Endothelial cell of hepatic sinusoid (primary cell): ENCODE measurements around the gene MPPED1.

Experiments used
- in situ Hi-C: cut with HindIII; loops from 2 replicates; pipeline ENCODE4 v1.10.0; 2017; ENCODE audit warnings: low sequenced_read_pairs

MPPED1 gene

DNA sequence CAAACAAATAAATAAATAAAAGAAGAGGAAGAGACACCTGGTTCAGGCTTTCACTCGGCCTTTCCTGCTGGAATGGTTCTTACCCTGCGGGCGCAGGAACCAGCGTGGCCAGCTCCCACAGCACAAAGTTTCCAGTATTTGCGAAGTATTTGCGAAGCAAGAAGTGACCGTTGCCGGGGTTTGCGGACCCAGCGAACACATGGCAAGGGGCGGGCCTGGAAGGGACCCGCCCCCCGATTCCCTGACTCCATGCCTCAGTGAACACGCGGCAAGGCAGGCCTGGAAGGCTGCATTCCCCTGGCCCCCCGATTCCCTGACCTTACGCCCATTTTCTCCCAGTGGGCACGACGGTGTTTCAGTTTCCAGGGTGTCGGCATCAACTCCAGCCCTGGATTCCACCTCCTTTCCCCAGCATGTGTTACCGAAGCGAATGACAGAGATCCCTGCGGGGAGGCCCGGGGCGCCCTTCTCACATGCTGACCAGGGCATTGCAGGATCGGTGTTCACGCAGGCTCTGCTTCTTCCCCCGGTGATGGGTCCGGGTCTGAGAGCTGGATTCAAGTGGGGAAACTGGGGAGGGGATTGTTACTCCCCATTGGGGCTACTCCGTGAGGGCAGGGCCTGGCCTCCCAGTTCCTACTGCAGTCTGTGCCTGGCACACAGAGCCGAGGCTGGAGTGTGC is 102.8 kb downstream of the MPPED1 start:
- in situ Hi-C loops: no loop called here

DNA sequence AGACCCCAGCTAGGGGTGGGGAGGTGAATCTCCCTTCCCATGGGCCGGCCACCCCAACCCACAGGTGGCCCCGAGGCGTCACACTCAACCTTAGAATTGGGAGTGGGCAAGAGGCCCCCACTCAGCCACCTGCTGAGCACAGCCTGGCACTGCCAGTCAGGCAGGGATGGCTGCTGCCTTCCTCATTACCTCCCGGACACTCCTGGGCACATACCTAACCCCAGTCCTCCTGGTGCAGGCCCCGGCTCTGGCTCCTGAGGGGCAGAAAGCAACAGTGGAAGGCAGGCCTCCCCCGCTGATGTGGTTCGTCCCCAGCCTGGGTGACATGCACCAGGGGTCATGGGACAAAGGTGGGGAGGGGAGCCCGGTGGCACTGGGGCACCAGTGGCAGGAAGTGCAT is 103.6 kb downstream of the MPPED1 start:
- in situ Hi-C loops: no loop called here

GRCh38 chr22:43515902-43516301 is 104.1 kb downstream of the MPPED1 start:
- in situ Hi-C loops: no loop called here

DNA sequence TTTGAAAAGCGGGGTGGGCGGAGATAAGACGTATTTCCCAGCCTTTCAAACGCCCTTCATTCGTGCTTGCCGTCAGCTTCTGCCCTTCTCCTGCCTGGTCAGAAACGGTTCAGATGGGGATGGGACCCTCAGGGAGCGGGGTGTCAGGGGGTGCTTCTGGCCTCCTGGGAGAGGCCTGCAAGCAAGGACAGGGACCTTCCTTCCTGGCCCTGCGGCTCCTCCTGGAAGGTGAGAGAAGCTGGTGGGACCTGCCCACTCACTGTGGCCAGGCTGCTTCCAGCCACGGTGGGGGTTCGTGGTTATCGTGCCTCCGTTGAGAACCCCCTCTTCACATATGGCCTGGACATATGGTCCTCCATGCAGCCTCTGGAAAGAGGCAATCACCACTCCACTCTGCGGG is 104.6 kb downstream of the MPPED1 start:
- in situ Hi-C loops: no loop called here

DNA sequence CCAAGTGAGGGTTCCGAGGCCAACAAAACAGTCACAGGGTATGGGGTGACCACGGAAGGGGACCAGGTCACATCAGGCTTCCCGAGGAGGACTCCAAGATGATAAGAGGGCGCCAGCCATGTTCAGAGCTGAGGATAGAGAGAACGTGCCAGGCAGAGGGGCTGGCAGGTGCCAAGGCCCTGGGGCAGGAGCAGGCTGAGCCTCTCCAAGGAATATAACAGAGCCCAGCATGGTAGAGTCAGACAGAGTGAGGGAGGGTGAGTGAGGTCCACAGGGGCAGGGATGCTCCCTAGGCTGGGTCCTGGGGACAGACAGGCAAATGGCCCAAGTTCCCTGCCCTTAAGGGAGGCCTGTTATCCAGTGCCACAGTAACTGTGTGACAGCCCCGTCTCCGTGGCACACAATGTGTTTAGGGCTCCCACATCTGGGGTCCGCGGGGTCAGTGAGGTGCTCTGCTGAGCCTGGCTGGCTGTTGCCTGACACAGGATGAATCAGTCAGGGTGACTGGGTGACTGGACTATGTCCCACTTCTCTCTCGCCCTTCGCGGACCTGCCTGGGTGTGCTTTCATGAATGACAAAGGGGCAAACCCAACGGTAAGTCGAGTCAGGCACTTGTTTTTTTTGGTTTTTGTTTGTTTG is 105.3 kb downstream of the MPPED1 start:
- in situ Hi-C loops: no loop called here

GRCh38 chr22:43520632-43521039 is 108.8 kb downstream of the MPPED1 start:
- in situ Hi-C loops: no loop called here

DNA sequence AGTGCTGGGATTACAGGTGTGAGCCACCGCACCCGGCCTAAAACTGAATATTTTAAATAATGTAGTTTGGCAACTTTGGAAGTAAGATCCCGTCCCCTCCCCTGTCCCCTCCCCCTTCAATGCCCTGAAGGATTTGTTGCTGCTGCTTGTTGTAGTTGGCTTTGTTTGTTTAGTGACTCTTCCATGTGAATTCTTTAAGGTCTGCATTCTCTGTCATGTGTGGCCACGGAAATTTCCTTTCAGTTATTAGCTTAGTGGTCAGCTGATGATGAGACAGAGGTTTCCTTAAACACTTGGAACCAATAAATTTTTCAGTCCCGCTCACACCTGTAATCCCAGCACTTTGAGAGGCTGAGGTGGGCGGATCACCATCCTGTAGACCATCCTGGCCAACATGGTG is 109.9 kb downstream of the MPPED1 start:
- in situ Hi-C loops: no loop called here

DNA sequence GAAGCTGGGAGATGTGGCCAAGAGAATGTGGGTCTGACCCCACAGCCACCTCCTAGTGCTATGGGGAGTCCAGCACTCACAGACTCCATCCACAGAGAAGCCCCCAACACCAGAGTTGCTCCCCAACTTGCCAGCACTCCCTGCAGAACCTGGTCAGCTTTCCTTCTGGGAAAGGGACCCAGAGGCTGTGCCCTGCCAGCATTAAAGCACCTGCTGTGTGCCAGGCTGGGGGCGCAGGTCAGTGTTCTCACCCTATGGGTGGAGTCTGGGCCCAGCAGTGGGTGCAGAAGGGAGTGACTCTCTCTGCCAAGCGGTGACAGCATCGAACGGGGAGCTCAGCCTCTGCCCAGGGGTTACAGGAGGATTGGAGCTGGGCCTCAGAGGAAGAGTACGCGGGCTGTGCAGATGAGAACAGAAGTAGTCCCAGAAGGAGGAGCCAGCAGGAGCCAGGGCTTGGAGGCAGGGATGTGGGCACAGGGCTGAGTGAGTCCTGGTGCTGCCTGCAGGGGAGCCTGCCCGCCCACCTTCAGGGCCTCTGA is 114.4 kb downstream of the MPPED1 start:
- in situ Hi-C loops: no loop called here

GRCh38 chr22:43526946-43527345 is 115.1 kb downstream of the MPPED1 start:
- in situ Hi-C loops: no loop called here

DNA sequence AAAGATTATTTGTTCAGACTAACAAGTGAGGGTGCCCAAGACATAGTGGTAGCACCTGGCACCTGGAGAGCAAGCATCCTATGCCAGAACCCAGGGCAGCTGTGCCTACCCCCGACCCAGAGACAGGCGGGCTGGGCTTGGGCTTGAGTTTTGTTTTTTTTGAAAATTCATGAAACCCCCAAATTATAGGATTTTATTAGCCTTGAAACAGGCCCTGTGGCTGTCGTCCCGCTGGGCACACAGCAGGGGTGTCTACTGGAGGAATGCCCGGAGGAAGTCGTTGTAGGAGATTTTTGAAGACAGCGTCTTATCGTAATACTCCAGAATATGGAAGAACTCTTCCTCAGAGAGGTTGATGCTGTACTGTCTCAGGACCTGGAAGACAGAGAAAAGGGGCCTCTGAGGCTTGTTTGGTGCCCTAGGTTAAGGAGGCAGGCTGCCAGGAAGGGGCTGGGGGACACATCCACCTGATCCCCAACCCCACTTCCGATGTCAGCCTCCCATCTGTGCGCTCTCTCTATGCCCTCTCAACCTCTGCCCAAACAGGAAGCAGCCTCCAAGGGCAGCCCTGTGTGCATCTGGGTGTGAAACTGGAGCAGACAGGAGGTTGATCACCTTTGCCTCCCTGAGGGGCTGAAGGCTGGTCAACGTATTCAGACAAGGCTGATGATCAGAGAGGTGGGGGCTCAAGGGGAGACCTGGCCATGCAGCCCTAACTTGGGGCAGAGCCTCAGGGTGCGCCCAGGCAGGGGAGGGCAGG is 117.0 kb downstream of the MPPED1 start:
- in situ Hi-C loops: no loop called here

DNA sequence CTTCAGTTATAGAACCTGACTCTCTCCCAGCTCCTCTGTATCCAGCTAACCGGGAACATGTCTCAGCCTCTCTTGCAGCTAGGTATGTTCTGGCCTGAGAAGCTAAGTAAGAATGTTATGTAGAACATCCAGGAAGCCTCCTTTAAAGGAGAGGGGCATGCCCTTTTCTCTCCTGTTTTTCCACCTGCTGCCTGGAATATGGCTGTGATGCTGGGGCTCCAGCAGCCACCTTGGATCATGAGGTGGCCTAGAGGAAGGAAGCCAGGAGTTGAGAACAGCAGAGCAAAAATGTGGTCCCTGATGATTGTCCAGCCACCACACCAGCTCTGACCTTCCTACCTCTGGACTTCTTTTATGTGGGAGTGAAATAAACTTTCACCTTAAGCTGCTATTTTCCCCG is 117.6 kb downstream of the MPPED1 start:
- in situ Hi-C loops: no loop called here

DNA sequence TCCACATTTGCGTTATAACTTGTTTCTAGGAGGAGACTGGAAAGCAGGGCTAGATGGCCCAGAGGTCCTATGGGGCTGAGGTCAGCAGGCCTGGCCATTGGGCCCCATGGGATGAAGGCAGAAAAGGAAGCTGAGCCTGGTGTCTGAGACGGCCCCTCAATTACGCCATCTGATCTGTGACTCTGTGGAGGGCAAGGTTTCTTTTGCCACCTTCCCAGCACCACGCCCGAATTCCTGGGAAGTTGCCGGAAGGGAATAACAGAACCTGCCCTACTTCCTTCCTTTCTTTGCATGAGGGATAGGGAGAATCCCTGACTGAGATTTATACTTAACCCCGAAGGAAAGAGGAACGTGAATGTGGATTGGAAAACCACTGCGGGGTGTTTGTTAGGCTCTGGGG is 118.1 kb downstream of the MPPED1 start:
- in situ Hi-C loops: no loop called here

DNA sequence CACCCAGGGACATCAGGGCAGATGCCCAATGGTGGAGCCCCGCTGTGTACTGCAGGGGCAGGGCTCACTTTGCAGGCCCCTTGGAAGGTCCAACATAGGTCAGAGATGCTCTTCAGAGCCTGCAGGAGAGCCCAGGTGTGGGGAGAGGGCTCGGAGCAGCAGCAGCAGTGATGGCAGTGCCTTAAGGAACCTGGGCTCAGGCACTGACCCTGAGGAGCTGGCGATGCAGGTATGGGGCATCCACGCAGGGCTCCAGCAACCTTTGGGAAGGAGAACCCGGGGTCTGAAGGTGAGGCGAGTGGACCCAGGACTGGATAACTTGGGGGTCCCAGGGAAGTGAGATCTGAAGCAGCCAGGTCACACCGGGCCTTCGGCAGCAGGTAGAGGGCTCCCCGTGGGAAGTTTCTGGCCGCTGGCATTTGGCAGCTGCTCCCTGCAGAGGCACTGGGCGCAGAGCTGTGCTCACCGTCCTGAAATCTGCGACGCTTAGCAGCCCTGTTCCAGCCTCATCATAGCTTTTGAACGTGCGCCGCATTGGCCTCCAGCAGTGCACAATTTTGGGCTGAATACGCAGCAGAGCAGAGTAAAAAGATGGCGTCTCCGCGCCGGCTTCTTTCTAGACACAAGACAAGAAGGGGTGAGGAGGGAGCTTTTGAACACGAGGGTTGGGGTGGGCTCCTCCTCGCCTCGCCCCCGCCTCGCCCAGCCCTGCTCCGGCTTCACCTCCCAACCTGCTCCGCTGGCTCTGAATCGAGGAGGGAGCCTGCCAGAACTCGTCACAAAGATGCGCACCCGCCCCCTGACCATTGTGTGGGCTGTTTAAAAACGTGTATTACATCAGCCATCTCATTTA is 118.8 kb downstream of the MPPED1 start:
- in situ Hi-C loops: no loop called here

- in situ Hi-C loops: no loop called here
These were observed 119.8 kb downstream of the MPPED1 start for GRCh38 chr22:43531651-43532050.

- in situ Hi-C loops: no loop called here
These were observed 120.7 kb downstream of the MPPED1 start for GRCh38 chr22:43532301-43533155.

DNA sequence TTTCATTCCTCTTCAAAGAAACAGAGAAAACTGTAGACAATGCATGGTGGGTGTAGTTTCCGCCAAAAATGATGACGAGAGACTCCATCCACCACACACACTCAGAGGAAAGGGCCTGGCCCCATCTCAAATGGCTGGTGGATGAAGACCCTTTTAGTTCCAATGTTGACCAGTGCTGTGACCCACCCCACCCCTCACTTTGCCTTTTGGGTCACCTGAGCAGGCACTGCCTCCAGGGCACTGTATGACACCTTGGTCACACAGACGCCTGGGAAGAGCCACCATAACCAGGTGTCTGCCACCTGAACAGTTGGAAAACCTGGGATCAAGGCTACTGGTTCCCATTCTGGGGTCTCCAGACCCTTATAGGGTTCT is 121.3 kb downstream of the MPPED1 start:
- in situ Hi-C loops: no loop called here

DNA sequence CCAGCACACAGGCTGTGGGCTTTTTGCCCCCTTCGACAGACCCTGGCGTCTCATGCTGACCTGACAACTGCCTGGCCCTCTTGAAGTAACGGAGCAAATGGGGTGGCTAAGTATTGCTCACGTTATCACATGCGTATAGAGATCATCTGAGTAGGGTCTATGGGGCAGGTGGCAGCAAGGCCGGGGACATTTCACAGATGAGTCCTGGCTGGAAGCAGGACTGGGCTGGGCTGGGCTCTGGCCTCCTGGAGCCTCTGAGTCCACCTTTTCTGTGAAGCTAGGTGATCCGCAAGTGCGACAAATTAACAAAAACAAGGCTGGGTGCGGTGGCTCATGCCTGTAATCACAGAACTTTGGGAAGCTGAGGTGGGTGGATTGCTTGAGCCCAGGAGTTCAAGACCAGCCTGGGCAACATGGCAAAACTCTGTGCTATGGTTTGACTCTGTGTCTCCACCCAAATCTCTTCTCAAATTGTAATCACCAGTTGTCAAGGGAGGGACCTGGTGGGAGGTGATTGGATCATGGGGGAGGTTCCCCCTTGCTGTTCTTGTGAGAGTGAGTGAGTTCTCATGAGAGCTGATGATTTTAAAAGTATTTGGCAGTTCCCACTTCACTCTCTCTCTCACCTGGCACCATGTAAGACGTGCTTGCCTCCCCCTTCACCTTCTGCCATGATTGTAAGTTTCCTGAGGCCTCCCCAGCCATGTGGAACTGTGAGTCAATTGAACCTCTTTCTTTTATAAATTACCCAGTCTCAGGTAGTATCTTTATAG is 122.0 kb downstream of the MPPED1 start:
- in situ Hi-C loops: no loop called here

DNA sequence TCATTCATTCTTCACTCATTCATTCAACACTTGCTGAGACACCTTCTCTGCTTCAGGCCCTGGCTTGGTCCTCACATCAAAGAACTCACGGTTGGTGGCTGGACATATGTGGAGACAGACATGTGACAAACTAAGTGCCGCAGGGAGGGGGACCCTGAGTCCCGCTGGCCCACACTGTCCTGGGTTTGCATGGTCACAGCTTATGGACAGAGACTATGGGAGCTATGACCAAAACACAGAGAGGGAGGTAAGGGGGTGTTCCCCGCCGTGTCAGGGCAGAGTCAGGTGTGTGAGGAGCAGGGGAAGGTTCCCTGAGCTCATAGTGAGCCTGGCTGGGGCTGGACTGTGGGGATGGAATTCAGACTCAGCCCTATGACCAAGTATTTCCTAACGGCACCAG is 123.1 kb downstream of the MPPED1 start:
- in situ Hi-C loops: no loop called here

- in situ Hi-C loops: no loop called here
These were observed 123.5 kb downstream of the MPPED1 start for GRCh38 chr22:43535336-43535735.
